DMS79 treated with DMSO at 0.1 percent for 48 hours (cell line): ENCODE results near the gene ARAP1.

Experiments
- DNase-seq: peaks from one replicate; lab custom pipeline; 2025; lab: John Stamatoyannopoulos, UW

ARAP1 gene

GRCh38 chr11:72682238-72682857 lies 69.9 kb downstream of the ARAP1 start:
- no peak for DNase-seq

GRCh38 chr11:72681226-72682153 lies 70.7 kb downstream of the ARAP1 start:
- peak; percentile 47 for DNase-seq

- no peak for DNase-seq
Observed at GRCh38 chr11:72680624-72681158, 71.5 kb downstream of the ARAP1 start.

- no peak for DNase-seq
Observed at GRCh38 chr11:72679869-72680268, 72.3 kb downstream of the ARAP1 start.

- DNase-seq = no peak
Observed at GRCh38 chr11:72678524-72678923, 73.7 kb downstream of the ARAP1 start.

GRCh38 chr11:72676861-72677341 lies 75.3 kb downstream of the ARAP1 start:
- DNase-seq = peak; percentile 82

- no peak for DNase-seq
Observed at GRCh38 chr11:72675221-72675620, 77.0 kb downstream of the ARAP1 start.

GRCh38 chr11:72673943-72674828 lies 78.0 kb downstream of the ARAP1 start, which contains the start of gene PDE2A:
Gene PDE2A (minus strand): TSS chr11:72674422. CDS start chr11:72674207, 215 bp downstream.
- peak; percentile 73 for DNase-seq

- DNase-seq = no peak
Observed at GRCh38 chr11:72673284-72673942, 78.8 kb downstream of the ARAP1 start.

GRCh38 chr11:72672597-72673238 lies 79.5 kb downstream of the ARAP1 start:
- no peak for DNase-seq

- DNase-seq = peak; percentile 31
Observed at GRCh38 chr11:72671152-72672099, 80.8 kb downstream of the ARAP1 start.

GRCh38 chr11:72670041-72670440 lies 82.2 kb downstream of the ARAP1 start:
- no peak for DNase-seq

- no peak for DNase-seq
Observed at GRCh38 chr11:72669527-72669926, 82.7 kb downstream of the ARAP1 start.

- no peak for DNase-seq
Observed at GRCh38 chr11:72668629-72669347, 83.4 kb downstream of the ARAP1 start.

GRCh38 chr11:72665911-72666472 lies 86.2 kb downstream of the ARAP1 start:
- DNase-seq = peak; percentile 16

- DNase-seq = no peak
Observed at GRCh38 chr11:72662036-72662435, 90.2 kb downstream of the ARAP1 start.

- DNase-seq = no peak
Observed at GRCh38 chr11:72661486-72661885, 90.7 kb downstream of the ARAP1 start.

GRCh38 chr11:72658989-72659640 lies 93.1 kb downstream of the ARAP1 start:
- DNase-seq = no peak
